CD1c-positive myeloid dendritic cell (primary cell): ENCODE data around the gene CLCN1.

Experiments used
- DNase-seq: peaks from one replicate; pipeline ENCODE4 v3.0.0-alpha.2; 2016; ENCODE audit errors: extremely low spot score

The CLCN1 gene

GRCh38 chr7:143292876-143293275 is 23.0 kb upstream of the CLCN1 start:
- DNase-seq, result no peak

GRCh38 chr7:143295870-143296269 is 20.0 kb upstream of the CLCN1 start:
- no peak for DNase-seq

GRCh38 chr7:143296686-143297085 is 19.2 kb upstream of the CLCN1 start:
- DNase-seq, result no peak

- no peak for DNase-seq
Measured at GRCh38 chr7:143299346-143299745, 16.6 kb upstream of the CLCN1 start.

- DNase-seq, result peak; percentile 35
Measured at GRCh38 chr7:143299840-143300239, 16.1 kb upstream of the CLCN1 start.

- peak; percentile 68 for DNase-seq
Measured at GRCh38 chr7:143300959-143301935, 14.7 kb upstream of the CLCN1 start.

- DNase-seq, result no peak
Measured at GRCh38 chr7:143303733-143304132, 12.2 kb upstream of the CLCN1 start.

GRCh38 chr7:143304938-143305337 is 11.0 kb upstream of the CLCN1 start:
- no peak for DNase-seq

- DNase-seq, result peak; percentile 71
Measured at GRCh38 chr7:143305423-143306070, 10.4 kb upstream of the CLCN1 start.

GRCh38 chr7:143308632-143309031 is 7.3 kb upstream of the CLCN1 start:
- DNase-seq, result no peak

- peak; percentile 82 for DNase-seq
Measured at GRCh38 chr7:143314127-143314526, 1.8 kb upstream of the CLCN1 start.

GRCh38 chr7:143316492-143316891 is 581 bp downstream of the CLCN1 start:
- DNase-seq, result no peak

GRCh38 chr7:143318661-143319060 is 2.8 kb downstream of the CLCN1 start:
- DNase-seq, result peak; percentile 63

GRCh38 chr7:143320620-143321019 is 4.7 kb downstream of the CLCN1 start:
- DNase-seq, result no peak

GRCh38 chr7:143321242-143321641 is 5.3 kb downstream of the CLCN1 start:
- DNase-seq, result no peak

- peak; percentile 75 for DNase-seq
Measured at GRCh38 chr7:143321734-143322133, 5.8 kb downstream of the CLCN1 start.

- no peak for DNase-seq
Measured at GRCh38 chr7:143322760-143323633, 7.1 kb downstream of the CLCN1 start.

- DNase-seq, result peak; percentile 72
Measured at GRCh38 chr7:143323653-143324052, 7.7 kb downstream of the CLCN1 start.

- DNase-seq, result no peak
Measured at GRCh38 chr7:143325240-143325639, 9.3 kb downstream of the CLCN1 start.

- peak; percentile 46 for DNase-seq
Measured at GRCh38 chr7:143327903-143328302, 12.0 kb downstream of the CLCN1 start.

- DNase-seq, result no peak
Measured at GRCh38 chr7:143329471-143330170, 13.7 kb downstream of the CLCN1 start.
